ENCODE measurements around the gene TAGLN2. TPM values are rescaled to one million over a fixed set of nuclear protein-coding genes. Genes with fewer than 3 reads are reported as not detected.

Gene TAGLN2
- total and polyA plus RNA-seq, 10 of the 15 experiments (the other 5 are each of a cell fraction or from before 2014, with no cell fraction given) = 155 to 611 (median 363) TPM

GRCh38 chr1:159891275-159892157, 33.8 kb downstream of the TAGLN2 start (continued):
- TF ChIP-seq RAD21 (IDR thresholded peaks at IDR 0.05; ENCODE audit: insufficient read depth, low read depth, low read length) (peak; percentile 99), EZH2 (IDR thresholded peaks at IDR 0.05; ENCODE audit: borderline replicate concordance, control insufficient read depth, low read depth, low read length) (no peak), SMAD5 (IDR thresholded peaks at IDR 0.05; ENCODE audit: low read depth) (no peak), ATF3 (IDR thresholded peaks at IDR 0.05; ENCODE audit: borderline replicate concordance, extremely low read depth, low read depth, low read length) (peak; percentile 52; the same call in 1 of the 2 replicates), RCOR1 (conservative IDR thresholded peaks at IDR 0.05; ENCODE audit: low read depth, low read length) (0 out of 2 replicates have a peak, but pooled peaks have one; percentile 36), JUND (IDR thresholded peaks at IDR 0.05; ENCODE audit: low read depth, low read length) (no peak), EED (IDR thresholded peaks at IDR 0.05; ENCODE audit: low read depth) (0 out of 2 replicates have a peak, but pooled peaks have one; percentile 20), STAT1 (conservative IDR thresholded peaks at IDR 0.05) (no peak), ZZZ3 (IDR thresholded peaks at IDR 0.05; ENCODE audit: control insufficient read depth, insufficient read length, low read depth) (no peak), ZNF207 (IDR thresholded peaks at IDR 0.05; ENCODE audit: borderline replicate concordance) (peak; percentile 56; the same call in 1 of the 2 replicates), SMARCA5 (IDR thresholded peaks at IDR 0.05) (peak; percentile 94), BHLHE40 (IDR thresholded peaks at IDR 0.05; ENCODE audit: borderline replicate concordance in 1 of 2, low read depth in 2 of 2, low read length in 1 of 2) (peak; percentile 57 to 58; a peak in 3 of 4 replicates), RELA (IDR thresholded peaks at IDR 0.05; ENCODE audit: borderline replicate concordance, partially characterized antibody) (peak; percentile 11), FOXK2 (IDR thresholded peaks at IDR 0.05) (no peak), IKZF1 (conservative IDR thresholded peaks at IDR 0.05) (0 out of 2 replicates have a peak, but pooled peaks have one; percentile 22), IKZF2 (IDR thresholded peaks at IDR 0.05) (no peak), ZNF592 (IDR thresholded peaks at IDR 0.05) (peak; percentile 86; the same call in 1 of the 2 replicates), RBBP5 (conservative IDR thresholded peaks at IDR 0.05) (no peak), LARP7 (IDR thresholded peaks at IDR 0.05) (0 out of 2 replicates have a peak, but pooled peaks have one; percentile 31), ZNF24 (IDR thresholded peaks at IDR 0.05) (no peak), SMC3 (IDR thresholded peaks at IDR 0.05; ENCODE audit: borderline replicate concordance, low read length) (peak; percentile 99), HDGF (IDR thresholded peaks at IDR 0.05) (no peak), SKIL (IDR thresholded peaks at IDR 0.05; ENCODE audit: low read depth, poor library complexity, severe bottlenecking) (peak; percentile 19), GATAD2B (conservative IDR thresholded peaks at IDR 0.05; ENCODE audit: low read depth) (0 out of 2 replicates have a peak, but pooled peaks have one; percentile 41)

Data from GM12878 (cell line).